HG03060 (cell line): Measurements from ENCODE around the gene DEFB128.
"Not testable (repeated sequence)": the region's sequence is repeated elsewhere in the genome, so short reads cannot be mapped to it uniquely, and the experiment has no call there.

Source experiments
- ATAC-seq: cut with Tn5 transposase; IDR thresholded peaks from one replicate; pipeline ENCODE4 v1.9.1; 2021; ENCODE audit warnings: low read depth, moderate number of reproducible peaks; ENCODE audit not compliant: unreplicated experiment

The DEFB128 gene

DNA sequence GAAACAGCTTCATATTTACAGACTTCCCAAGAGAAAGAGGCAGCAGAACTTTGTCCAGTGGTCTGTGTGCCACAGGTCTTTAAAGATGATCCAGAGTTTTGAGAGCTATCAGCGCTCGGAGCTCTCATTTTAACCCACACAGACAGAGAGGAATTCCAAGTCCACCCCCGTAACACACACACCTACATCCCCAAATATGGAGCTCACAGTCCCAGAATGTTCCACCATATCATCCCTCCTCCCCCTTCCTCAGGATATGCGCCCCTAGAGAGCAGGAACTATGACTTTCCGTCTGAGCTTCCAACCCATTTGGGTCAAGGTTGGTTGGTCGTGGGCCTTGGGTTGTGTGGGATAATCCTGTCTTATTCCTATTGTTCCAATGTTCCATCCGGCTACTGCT lies at the start of gene DEFB128:
Gene DEFB128 (minus strand): TSS at position 101 of the 400 bp plus-strand sequence. CDS start 88 bp downstream, at position 13.
- ATAC-seq = no peak

DNA sequence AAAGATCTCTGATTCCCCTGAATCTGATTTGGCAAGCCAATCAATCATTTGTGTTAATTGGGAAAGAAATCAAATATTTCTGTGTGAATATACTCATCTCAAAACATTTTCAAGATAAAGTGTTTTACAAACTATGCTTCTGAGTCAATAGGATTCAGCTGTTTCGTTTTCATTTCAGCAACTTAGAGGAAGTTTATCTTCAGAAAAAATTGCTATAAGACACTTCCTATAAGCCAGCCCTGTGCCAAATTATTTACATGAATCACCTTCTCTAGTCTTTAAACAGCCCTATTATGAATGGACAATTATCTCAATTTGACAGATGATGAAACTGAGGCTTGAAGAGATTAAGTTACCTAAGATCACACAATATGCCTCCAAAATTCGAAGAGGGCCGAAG lies 48.4 kb upstream of the DEFB128 start:
- ATAC-seq = no peak

DNA sequence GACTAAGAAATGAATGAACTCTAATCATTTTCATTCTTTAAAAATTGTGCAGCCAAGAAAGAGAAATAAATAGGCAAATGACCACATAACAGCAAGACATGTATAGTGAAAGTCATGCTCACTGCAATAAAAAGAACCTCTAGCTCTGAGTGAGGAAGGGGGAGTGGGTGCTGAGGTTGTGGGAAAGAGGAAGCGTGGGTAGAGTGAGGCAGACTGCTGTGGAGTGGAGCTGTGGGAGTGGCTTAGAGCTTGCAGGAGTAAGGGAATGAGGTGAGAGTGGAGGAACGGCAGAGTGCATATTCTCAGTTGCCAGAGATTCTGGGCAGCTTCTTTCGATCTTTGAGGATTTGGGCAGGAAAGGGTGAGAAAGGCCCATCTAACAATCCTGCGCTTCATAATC lies 48.0 kb upstream of the DEFB128 start:
- no peak for ATAC-seq

DNA sequence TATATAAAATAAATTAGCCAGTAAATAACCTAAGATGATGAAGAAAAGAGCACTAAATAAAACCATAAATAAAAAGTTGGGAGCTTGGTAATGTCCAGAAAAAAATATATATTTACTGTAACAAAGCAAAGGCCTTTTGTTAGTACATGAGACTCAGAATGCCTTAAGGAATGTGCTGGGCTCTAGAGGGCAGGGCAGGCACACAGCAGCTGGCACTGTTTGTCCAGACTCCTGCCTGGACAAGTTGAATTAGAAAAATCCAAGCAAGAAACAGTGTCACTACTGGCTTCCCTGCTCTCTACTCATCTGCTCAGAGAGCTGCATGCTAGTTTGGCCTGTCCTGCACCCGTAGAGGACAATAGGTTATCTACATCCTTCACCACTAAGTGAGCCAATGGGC lies 46.4 kb upstream of the DEFB128 start:
- no peak for ATAC-seq

DNA sequence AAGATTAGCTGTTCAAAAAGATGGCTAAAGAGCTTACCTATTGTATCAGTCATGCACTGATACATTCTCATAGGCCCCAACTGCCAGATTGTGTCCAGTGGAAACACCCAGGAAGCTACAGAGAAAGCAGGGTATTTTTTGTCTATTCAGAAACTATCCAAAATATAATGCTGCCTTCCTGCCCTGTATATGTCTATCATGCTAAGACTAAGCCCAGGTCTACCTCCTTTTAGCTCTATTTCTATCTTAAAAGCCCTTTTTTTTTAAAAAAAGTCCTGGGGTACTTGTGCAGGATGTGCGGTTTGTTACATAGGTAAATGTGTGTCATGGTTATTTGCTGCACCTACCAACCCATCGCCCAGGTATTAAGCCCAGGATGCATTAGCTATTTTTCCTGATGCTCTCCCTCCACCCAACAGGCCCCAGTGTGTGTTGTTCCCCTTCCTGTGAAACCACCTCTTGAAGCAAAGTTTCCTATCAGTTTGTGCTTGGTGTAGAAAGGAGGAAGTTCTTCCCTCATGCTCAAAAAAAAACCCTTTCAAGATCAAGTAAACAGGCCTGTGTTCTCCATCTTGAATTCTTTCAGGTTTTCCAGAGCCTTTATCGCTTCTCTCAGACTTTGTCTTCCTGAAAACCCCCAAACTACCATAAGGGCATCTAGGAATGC lies 38.1 kb upstream of the DEFB128 start:
- ATAC-seq = no peak

DNA sequence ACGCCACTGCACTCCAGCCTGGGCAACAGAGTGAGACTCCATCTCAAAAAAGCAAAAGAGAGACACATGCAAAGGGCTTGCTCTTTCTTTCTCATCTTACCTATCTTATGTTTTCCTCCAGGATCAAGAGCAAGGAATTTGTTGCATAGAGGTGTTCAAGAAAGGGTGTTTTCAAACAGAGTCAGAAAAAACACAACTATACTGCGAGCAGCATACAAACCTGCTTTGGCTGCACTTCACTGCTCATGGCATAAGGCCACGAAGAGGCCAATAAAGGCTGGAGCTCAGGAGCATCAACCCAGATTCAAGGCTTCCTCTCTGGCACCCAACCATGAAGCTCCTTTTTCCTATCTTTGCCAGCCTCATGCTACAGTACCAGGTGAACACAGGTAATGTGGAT lies 37.4 kb upstream of the DEFB128 start, which contains the start of gene DEFB129:
Gene DEFB129 (plus strand): TSS at position 301 of the 400 bp plus-strand sequence. CDS start 31 bp downstream, at position 332.
- no peak for ATAC-seq

DNA sequence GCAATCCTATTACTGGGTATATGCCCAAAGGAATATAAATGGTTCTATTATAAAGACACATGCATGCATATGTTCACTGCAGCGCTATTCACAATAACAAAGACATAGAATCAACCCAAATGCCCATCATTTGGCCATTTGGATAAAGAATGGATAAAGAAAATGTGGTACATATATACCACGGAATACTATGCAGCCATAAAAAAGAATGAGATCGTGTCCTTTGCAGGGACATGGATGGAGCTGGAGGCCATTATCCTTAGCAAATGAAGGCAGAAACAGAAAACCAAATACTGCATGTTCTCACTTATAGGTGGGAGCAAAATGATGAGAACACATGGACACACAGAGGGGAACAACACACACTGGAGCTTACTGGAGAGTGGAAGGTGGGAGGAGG lies 36.4 kb upstream of the DEFB128 start:
- not testable (repeated sequence) for ATAC-seq

DNA sequence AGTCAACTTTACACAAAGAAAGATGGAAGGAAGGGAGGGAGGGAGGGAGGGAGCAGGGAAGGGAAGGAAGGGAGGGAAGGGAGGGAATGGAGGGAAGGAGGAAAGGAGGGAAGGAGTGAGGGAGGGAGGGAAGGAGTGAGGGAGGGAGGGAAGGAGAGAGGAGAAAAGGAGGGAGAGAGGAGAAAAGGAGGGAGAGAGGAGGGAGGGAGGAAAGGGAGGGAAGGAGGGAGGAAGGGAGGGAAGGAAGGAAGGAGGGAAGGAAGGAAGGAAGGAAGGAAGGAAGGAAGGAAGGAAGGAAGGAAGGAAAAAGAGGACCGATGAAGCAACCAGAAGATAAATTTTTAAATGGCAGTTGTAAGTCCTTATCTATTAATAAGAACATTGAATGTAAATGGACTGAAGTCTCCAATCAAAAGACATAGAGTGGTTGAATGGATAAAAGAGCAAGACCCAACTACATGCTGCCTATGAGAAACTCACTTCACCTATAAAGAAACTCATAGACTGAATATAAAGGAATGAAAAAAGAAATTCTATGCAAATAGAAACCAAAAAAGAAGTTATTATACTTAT lies 31.8 kb upstream of the DEFB128 start:
- no peak for ATAC-seq

DNA sequence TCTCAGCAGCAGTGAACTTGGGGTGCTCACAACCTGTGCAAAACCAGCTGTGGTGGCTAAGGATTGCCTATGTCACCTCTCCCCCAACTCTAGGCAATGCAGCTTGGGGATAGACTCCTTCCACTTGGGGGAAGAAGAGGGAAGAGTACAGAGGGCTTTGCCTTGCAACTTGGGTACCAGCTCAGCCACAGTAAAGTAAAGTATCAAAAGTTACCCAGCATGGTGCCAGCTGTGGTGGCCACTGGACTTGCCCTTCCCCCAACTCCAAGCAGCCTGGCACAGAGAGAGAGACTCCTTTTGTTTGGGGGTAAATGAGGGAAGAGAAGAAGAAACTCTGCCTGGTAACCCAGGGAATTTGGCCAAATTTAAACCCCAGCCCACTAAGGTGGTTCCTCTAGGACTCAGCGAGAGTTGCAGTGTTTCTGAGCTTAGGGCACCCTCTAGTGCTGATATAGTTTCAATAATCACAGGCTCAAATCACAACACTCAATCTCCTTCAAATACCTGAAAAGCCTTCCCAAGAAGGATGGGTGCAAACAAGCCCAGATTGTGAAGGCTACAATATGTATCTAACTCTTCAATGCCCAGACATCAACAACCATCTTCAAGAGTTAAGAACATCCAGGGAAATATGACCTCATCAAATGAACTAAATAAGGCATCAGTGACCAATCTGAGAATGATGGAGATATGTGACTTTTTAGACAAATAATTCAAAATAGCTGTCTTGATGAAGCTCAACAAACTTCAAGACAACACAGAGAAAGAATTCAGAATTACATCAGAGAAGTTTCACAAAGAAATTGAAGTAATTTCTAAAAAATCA lies 30.0 kb upstream of the DEFB128 start:
- no peak for ATAC-seq

DNA sequence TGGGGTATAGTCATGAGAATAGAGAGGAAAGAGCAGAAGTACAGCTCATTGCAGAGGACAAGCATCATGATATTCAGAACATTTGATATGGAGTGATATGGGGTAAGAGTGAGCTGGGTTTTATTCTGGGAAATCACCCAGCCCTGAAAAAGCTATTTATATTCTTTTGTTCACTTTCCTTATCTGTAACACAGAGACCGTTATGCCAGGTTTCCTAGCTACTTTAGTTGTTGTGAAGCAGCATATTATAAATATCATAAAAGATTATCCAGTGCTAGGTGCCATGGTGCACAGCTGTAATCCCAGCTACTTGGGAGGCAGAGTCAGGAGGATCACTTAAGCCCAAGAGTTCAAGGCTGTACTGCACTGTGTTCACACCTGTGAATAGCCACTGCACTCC lies 27.8 kb upstream of the DEFB128 start:
- no peak for ATAC-seq

DNA sequence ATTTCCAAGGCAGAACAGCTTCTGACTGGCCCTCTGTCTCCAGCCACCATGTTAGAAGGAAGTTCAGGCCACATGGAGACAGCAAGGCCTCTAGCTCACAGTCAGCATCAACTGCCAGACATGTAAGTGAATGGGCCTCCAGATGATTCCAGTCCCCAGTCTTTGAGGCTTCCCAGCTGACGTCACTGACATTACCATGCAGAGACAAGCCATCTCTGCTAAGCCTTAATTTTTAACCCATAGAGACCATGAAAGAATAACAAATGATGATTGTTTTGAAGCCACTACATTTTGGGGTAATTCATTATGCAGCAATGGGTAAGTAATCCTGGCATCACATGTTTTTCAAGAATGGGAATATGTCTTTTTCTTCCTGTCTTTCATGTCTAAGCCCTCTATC lies 26.3 kb upstream of the DEFB128 start:
- ATAC-seq = no peak

DNA sequence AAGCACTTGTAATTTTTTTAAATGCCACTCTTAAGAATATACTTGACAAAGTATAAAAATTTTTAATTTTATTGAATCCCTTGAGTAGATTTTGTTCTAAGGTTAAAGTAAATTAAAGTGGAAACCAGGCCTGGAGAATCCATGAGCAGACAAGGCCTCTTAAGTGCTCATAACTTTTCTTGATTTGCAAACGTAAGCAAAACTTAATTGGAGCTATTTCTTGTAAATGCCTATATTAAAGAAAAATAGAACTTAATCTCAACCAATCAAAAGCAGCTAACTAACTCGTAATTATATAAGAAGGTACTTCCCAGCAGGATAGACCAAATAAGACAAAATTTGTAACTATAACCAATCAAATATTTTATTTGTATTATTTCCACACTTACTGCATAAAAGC lies 24.9 kb upstream of the DEFB128 start:
- ATAC-seq = no peak

DNA sequence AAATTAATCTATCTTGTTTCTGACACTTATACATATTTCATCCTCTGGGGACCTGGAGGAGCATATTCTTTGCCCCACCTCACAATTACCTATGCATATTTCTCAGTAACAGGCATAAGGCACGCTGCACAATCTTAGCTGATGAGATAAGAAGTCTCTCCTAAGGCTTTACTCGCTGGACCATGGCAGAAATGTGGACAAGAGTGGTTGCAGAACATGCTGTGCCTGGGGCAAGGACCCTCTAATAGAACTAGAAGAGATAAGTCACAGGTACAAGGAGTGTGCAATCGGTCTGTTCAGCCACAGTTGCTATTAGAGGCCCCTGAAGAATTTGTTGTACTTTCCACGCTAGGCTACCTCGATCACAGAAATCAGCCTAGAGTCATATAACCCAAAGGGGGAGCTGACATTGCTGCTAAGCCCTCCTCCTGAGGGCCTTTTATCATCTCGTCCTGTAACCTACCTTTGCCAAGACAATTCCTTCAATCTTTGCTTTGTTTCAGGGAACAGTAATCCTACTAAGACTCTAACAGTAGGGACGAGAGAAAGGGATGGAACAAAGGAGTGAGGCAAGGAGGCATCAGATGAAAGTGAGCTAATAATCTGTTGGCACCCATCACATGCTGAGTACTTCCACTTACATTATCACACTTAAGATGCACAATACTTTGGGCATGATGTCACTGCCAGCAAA lies 21.4 kb upstream of the DEFB128 start:
- ATAC-seq = no peak

DNA sequence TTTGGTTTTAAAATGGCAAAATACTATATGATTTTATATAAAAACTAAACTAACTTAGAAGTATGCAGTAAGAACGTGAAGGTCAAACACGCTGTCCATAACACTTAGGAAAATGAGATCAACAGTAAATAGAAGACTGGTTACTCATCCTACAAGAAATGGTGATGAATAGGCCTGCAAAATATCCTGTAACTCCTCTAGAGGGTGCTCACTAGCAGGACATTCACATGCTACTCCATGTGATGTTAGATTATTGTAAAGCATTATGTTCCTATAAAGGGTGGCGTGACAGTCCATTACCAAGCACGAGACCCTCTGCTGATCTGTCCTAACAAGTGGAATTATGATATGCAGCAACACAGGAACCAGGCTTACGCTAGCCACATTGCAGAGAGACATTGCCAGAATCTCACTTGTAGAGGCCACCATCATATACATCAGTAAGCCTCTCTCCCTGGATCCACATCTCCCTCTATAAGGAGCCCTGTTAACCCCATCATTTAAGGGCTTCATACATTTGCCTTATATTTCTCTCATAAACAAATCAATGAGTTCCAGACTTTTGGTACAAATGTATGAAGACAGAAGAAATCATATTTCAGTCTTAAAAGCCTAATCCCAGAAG lies 19.5 kb upstream of the DEFB128 start:
- no peak for ATAC-seq

DNA sequence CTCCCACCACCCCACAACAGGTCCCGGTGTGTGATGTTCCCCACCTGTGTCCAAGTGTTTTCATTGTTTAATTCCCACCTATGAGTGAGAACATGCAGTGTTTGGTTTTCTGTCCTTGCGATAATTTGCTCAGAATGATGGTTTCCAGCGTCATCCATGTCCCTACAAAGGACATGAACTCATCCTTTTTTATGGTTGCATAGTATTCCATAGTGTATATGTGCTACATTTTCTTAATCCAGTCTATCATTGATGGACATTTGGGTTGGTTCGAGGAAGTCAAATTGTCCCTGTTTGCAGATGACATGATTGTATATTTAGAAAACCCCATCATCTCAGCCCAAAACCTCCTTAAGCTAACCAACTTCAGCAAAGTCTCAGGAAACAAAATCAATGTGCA lies 14.1 kb upstream of the DEFB128 start:
- ATAC-seq = not testable (repeated sequence)

DNA sequence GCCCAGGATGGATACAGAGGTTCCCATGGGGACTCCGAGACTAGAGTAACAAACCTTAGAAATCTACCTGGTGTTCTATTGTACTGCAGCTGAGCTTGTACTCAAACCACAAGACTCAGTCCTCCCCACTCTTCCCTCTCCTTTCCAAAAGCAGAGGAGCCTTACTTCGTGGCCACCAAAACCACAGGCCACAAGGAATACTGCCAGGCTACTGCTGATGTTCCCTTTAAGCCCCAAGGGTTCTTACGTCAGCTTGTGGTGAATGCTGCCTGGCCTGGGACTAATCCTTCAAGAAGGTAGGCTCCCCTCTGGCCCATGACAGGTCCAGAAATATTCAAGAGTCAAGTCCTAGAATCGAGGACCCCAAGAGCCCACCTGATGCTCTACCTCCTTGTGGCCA lies 10.5 kb upstream of the DEFB128 start:
- ATAC-seq = no peak

DNA sequence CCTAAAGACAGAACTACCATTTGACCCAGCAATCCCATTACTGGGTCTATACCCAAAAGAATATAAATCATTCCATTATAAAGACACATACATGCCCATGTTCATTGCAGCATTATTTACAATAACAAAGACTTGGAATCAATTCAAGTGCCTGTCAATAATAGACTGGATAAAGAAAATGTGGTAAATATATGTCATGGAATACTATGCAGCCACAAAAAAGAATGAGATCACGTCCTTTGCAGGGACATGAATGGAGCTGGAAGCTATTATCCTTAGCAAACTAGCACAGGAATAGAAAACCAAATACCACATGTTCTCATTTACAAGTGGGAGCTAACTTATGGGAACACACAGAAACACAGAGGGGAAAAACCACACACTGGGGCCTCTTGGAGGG lies 8.7 kb upstream of the DEFB128 start:
- no peak for ATAC-seq

DNA sequence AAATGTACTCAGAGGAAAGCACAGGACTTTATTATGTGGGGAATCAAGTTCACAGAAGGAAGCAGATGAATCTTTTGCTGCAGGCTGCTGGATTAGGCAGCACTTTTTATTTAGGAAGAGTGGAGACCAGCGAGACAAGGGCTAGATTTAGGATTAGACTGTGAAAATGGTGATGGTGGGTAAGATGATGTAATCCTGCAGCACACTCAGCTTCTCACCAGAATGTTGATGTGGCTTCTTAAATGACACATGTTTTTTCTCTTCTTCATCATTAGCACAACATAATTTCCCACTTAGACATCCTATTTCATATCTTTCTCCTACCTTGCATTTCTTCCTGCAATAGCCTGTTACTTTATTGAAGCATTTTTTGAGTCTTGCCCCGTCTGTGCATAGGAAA lies 1.8 kb downstream of the DEFB128 start:
- ATAC-seq = no peak

DNA sequence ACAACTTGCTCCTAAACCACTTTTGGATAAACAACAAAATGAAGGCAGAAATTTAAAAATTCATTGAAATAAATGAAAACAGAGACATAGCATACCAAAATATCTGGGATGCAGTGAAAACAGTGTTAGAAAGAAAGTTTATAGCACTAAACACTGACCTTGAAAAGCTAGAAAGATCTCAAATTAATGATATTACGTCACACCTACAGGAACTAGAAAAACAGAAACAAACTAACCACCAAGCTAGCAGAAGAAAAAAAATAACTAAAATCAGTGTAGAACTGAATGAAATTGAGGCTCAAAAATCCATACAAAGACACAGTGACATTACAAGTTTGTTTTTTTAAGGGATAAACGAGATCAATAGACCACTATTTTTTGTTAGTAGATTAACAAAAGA lies 5.2 kb downstream of the DEFB128 start:
- no peak for ATAC-seq

DNA sequence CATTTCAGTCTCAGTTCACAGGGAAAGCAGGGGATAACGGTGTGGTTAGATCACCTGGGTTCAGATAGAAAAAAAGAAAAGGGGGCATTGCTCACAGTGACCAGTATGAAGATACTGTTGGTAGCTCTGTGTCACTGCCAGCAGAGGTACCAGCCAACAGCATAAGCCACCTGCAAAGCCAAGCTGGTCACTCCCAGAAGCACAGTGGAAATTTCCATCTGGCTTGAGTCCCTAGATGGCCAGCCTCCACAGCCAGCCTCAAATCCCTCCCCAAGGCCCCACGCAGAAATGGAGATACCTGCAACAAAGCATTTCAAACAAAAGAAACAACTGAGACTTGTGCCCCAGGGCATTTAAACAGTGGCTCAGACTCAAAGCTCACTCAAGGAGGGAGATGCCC lies 20.6 kb downstream of the DEFB128 start:
- ATAC-seq = no peak

DNA sequence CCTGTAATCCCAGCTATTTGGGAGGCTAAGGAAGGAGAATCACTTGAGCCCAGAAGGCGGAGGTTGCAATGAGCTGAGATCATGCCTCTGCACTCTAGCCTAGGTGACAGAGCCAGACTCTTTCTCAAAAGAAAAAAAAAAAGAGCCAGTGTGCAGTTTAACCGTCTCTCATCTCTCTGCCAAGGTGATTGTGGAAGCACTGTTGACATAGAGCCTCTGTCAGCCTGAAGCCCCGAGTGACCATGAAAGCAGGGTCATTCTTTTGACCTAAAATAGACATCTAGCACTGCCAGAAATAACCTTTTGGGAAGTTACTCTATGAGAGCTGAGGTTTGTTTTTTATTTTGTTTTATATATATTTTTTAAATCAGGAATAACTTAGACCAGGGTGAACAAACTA lies 24.9 kb downstream of the DEFB128 start:
- no peak for ATAC-seq
